Glomerular visceral epithelial cell (primary cell): ENCODE data around the gene VIT.

Experiments
- DNase-seq: peaks from one replicate; pipeline ENCODE4 v3.0.0-alpha.2; 2016; ENCODE audit errors: extremely low spot score

Gene VIT, protein sequence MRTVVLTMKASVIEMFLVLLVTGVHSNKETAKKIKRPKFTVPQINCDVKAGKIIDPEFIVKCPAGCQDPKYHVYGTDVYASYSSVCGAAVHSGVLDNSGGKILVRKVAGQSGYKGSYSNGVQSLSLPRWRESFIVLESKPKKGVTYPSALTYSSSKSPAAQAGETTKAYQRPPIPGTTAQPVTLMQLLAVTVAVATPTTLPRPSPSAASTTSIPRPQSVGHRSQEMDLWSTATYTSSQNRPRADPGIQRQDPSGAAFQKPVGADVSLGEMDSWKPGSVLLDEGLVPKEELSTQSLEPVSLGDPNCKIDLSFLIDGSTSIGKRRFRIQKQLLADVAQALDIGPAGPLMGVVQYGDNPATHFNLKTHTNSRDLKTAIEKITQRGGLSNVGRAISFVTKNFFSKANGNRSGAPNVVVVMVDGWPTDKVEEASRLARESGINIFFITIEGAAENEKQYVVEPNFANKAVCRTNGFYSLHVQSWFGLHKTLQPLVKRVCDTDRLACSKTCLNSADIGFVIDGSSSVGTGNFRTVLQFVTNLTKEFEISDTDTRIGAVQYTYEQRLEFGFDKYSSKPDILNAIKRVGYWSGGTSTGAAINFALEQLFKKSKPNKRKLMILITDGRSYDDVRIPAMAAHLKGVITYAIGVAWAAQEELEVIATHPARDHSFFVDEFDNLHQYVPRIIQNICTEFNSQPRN

DNA sequence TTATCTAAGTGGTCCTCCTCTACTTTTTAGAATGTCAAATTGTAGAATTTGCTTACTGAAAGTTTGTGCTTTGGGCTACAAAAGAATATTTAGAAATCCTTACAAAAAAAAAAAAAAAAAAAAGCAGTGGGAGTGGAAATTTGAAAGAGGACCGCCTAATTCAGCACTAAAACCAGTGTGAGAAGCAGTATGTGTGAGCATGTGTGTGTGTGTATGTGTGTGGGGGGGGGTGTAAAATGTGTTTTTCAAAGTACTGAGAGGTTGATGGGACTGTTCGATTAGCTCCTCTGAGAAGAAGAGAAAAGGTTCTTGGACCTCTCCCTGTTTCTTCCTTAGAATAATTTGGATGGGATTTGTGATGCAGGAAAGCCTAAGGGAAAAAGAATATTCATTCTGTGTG is at the start of gene VIT:
TSS of gene VIT (plus strand) at position 175 of the 400 bp plus-strand sequence. CDS start 19,664 bp downstream, outside the sequence.
- no peak for DNase-seq

DNA sequence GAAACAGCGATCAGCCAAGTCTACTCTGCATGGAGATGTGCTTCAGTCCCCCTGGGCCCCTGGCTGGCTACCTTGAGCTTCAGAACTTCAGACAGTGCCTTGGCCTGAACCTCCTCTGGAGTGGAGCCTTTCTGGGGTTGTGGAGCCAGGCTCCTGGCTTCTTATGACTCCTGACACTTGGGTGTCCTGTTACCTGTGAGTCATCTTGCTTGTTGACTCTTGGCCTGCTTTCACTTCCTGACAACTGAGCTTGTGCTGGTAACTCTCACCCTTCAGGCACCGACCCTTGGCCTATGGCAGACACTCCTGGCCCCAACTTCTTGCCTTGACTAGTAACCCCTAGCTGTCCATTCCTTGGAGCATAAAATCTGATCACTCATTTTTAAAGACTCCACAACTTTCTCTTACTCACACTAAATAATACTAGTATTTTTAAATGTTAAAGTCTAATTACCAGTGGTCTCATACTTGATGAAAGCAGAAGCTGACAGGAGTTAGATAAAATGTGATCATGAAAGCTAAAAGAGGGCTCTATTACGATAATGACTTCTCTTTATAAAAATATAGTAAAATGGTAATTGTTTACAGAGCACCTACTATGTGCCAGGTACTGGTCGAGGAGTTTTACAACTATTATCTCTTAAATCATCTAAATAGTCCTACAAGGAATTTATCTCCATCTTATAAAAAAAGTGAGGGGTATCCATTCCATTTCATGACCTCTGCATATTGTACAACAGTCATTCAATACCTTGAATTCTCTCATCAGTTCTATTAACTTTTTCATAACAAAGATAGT is 46.3 kb upstream of the VIT start:
- DNase-seq = peak; percentile 39

DNA sequence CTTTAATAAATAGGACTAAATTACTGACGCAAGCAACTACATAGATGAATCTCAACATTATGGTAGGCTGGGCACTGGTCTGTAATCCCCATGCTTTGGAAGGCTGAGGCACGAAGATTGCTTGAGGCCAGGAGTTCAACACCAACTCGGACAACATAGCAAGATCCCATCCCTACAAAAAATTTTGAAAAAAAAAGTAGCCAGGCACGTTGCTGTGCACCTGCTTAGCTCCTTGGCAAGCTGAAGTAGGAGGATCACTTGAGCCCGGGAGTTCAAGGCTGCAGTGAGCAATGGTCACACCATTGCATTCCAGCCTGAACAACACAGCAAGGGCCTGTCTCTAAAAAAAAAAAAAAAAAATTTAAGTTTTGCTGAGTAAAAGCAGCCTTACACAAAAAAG is 43.4 kb upstream of the VIT start:
- no peak for DNase-seq

DNA sequence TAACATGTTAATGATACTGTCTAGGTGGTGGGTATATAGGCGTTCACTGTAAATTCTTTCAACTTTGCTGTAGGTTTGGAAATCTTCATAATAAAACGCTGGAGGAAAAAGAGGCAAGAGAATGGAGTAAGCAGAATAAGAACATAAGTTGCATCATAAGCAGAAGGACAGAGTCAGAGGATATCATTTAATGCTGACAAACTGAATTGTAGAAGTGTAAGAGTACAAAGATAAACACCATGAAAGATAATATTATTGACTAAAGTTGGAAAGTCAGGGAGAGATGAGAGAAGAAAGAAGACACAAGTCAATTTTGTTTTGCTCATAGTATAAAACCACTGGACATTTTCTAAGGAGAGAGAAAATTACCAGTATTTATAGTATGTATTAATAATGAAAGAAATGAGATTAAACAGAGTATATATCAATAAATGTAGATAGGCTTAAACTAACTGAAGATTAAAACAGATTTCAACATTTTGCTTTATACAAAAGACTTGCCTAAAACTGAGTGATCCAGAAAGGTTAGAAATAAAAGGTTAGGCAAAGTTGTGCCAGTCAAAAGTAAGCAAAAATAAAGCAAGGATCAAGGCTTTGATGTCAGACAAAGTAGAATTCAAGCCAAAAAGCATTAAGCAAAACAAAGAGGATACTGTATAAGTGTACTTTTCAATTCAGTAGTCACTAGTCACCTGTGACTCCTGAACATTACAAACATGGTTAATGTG is 42.4 kb upstream of the VIT start:
- DNase-seq = no peak

DNA sequence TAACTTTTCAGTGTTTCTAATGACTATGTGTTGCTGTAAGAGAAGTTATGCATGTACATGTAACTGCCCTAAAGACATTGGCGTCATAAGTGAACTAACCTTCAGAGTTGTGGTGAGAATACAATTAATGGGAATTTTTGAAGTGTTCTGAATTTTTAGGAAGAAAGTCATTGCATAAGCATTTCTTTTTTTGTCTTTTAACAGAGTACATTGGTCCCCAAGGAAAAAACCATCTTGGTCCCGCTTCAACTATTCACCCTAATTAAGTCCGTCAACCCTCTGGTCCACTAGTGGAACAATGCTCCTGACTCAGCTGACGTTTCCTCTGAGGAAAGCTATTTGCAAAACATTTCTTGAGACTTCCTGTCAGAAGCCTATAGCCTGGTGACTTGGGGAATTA is 41.1 kb upstream of the VIT start:
- DNase-seq = no peak

DNA sequence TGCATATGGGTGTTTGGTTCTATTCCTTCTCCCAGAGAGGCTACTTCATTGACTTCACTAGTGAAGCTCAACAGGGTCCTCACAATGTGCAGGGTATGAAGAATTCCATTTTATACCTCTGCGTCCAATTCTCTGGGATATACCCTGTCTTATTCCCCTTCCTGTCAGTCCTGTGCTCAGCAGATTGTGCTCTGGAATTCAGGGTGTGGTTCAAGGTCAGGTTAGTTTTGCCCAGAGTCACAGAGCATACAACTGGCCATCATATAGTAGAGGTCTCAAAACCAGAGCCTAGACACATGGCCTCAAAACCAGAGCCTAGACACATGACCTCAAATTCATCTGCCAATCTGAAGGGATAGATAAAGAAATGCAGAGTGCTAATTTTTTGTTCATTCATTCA is 38.8 kb upstream of the VIT start:
- DNase-seq = no peak

DNA sequence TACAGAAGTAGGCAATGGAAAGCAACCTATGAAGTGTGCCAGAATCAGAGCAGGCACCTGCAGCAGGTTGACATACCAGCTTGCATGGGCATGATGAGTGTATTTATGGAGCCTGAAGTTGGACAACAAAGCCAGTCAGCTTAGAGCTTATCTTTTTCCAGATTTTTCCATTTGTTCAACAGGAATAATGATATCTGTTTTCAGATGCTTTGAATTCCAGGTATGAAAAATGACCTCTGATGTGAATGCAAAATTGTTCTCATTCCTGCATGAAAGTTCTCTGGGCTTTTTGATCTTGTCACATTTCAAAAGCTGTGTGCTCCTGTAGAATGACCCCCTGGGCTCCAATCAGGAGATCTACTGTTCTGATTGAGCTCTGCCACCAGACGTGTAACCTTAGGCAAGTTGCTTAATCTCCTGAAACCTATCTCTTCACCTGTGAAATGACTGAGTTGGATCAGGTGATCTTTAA is 38.2 kb upstream of the VIT start:
- no peak for DNase-seq

DNA sequence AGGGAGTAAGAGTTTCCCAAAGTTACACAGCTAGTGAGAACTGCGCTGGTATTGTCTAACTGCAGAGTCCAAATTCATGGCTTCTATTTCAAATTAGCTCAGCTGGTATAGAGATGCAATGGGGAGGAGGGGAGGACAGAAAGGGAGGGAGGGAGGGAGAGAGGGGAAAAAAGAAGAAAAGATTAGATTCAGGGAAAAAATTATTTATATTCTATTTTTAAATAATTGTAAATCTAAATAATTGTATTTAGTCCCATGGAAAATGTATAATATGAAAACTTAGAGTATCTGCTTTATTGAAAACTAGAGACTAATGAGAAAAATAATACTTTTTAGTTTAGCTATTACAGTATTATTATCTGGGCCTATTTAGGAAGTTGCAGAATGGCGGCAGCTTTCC is 37.3 kb upstream of the VIT start:
- DNase-seq = no peak

DNA sequence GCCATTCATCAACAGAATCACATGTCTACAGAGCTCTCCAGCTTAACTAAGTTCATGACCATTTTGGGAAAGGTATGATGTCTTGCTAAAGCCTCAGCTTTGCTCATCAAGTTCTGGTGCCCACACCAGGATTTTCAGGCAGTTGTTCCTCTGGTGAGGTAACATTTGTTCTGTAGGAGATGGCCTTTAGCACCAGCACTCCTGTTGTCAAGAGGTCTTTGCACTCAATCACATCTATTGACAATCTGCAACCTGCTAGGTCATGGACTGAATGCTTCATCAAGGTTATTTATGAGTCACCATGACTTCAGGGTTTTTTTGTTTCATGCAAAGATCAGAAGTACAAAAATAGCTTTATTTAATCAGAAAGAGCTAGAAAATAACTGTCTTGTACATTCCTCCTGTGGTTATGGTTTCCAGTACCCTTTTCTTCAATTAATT is 36.6 kb upstream of the VIT start:
- DNase-seq = no peak

DNA sequence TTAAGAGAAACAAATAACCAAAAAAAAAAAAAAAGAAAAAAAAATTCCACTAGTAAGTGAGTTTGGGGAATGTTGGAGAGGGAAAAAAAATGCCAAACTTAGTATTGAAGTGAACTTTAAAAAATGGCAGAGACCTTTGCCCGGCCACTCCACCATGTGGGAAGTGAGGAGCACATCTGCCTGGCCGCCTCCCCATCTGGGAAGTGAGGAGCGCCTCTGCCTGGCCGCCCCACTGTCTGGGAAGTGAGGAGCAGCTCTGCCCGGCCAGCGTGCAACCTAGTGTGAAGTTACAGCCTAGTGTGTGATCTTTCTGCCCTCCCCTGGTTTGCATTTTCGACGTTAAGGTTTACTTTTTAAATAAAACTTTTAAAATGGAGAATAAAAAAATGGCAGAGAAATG is 33.9 kb upstream of the VIT start:
- no peak for DNase-seq

DNA sequence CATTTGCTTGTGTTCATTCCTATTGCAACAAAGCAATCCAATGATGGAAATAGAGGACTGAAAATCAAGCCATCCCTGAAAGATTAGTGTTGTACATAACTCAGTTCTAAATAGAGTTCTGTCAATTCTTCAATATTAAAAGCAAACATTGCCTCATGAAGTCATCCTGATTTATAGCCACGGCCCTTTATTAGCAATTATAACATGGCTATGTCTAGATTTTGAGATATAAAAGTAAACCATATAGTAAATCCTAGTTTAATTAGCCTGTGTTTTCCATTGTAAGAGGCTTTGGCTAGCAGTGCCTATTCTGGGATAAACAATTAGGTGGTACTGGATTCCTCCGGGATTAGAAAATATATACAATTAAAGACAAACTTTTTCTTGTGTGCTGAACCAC is 33.2 kb upstream of the VIT start:
- DNase-seq = no peak

DNA sequence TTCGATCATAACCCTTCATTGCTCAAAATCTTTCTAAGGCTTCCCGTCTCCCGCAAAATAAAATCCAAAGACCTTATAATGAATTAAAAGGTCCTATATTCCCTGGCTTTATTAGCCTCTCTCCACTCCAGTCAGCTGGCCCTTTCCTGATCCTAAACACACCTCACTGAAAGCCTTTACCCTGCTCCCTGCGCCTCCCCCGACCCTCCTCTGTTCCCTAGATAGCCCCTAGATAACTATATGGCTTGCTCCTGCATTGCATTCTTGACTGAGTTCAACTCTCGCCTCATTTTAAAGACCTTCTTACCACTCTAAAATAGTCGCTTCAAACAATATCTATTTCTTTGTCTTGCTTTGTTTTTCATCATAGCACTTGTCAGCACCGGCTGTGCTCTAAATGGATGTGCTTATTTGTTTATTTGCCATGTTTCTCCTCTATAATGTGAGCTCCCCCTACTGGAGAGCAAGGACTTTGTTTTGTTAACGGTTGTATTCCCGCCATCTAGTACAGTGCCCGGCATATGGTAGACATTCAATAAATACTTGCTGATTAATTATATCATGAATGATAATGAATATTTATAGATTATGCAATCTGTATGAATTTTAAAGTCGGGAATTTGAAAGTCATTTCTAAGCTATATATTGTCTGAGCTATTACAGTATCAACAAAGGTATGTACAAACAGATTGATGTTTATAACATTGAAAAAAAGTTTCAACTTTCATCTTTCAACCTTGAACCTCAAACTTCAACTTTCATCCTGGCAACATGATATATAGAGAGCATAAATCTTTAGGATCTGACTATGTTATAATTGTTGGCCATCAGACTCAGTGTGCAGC is 32.4 kb upstream of the VIT start:
- DNase-seq = peak; percentile 62

DNA sequence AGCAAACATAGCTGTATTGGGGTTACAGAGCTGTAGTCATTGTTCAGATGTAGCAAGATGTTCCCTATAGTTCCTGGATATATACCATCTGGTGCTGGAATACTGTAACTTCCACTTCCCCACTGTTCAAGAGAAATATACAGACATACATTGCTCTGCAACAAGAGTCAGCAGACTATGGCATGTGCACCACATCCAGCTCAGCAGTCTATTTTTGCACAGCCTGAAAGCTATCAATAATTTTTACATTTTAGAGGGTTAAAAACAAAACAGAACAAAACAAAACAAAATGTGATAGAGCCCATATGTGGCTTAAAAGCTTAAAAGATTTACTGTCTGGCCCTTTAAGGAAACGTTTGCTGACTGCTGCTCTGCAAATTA is 31.8 kb upstream of the VIT start:
- DNase-seq = no peak

DNA sequence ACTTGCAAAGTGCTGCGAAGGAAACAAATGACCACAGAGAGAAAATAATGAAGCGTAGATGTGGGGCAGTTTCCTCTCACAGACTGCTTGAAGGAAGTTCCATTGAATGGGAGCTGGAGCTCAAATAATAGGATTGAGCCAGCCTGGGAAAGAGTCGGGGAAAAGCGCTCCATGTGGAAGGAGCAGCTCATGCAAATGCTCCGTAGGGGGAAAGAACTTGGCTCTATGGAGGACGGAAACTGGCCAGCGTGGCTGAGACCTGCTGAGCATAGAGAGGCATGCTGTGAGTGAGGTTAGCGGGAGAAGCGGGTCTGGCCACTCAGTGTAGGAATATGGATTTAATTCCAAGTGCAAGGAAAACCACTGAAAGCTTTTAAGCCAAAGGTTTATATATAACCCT is 28.6 kb upstream of the VIT start:
- no peak for DNase-seq

DNA sequence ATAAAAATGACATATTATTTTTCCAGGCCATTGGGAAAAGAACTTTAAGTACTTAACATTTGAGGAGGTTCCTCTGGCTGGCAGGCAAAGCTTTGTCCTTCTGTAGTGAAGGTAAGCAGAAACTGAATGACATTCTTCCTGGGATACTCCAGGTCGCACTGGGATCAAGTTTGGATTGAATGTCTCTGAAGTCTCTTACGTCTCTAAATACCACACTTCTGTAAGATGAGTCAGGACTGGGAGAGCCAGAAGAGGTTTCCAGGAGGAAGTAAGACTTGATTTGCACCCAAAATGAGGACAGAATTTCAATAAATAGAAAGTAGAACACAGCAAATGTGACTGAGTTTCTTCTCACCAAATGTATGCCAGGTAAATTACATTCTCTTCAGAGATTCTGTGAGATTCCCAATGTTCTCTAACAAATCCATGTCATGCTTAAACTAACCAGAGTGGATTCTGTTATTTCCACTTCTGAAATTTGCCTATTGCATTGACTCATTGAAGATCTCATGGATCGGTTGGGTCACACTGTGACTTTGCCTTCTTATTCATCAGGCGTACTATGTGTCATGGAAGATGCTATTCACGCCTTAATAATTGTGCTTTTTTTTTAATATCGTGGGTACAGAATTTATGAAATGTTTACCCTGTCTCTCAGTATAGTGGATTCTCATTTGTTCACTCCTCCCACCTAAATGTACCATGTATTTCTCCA is 25.5 kb upstream of the VIT start:
- no peak for DNase-seq

DNA sequence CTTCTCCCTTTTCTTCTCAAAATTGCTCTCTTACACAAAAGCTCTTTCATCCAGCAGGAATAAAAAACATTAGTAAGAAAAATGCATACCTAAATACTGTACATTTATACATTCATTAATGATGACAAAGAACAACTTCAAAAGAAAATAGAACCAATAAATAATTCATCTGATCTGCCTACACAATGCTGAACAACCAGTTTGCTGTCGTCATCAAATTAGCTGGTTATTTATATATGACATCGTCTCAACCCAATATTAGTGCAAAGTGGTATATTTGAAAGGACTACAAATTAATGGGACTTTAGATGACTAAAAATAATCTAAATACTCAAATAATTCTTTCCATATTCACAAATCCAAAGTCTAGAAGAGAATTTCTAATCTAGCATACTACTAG is 24.8 kb upstream of the VIT start:
- no peak for DNase-seq

DNA sequence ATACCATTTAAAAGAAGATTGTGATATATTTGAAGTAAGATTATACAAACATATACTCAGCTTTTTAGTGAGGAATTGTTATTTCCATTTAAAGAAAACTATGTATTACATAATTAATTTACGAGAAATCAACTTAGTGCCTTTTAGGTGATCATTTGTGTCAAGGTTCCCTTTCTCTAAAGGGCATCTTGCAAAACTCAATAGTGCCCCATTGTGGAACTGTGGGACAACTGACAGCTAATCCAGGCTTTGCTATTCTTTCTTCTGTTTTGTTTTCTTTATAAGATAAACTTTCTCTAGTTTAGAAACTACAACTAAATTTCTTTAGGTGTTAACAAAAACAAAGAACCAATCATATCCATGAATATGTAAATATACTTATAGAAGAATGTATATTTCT is 24.3 kb upstream of the VIT start:
- DNase-seq = peak; percentile 33

DNA sequence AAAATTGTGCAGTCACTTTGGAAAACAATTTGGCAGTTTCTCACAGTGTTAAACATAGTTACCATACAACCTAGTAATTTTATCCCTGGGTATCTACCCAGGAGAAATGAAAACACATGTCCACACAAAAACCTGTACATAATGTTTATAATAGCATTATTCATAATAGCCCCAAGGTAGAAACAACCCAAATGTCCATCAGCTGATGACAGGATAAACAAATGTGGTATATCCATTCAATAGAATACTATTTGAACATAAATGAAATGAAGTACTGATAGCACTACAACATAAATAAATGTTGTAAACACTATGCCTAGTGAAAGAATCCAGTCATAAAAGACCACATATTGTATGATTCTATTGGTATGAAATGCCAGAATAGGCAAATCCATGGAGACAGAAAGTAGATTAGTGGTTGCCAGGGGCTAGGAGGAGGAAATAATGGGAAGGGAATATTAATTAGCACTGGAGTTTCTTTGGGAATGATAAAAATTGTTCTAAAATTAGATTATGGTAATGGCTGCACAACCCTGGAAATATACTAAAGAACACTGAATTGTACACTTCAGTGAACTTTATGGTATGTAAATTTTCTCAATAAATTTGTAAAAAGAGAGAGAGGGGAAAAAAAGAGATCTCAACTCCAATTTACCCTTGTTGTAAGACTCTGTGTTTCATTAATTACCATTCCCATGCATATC is 20.8 kb upstream of the VIT start:
- no peak for DNase-seq

DNA sequence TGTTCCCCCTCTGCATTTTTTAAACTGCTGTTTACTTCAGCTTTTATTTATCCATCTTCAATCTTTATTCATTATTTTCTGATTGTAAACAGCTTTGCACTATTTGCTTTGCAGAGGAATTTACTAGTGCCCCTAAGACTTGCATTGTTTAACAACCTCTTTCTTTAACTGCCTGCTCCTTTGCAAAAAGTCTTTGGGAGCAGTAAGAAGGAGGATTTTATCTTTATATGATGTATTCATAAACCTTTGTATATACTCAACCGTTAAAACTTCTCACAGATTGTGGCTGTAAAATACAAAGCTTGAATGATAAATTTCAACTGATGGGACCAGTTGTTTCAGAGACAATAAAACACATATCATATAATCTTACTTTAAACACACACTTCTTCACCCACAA is 20.1 kb upstream of the VIT start:
- DNase-seq = no peak

DNA sequence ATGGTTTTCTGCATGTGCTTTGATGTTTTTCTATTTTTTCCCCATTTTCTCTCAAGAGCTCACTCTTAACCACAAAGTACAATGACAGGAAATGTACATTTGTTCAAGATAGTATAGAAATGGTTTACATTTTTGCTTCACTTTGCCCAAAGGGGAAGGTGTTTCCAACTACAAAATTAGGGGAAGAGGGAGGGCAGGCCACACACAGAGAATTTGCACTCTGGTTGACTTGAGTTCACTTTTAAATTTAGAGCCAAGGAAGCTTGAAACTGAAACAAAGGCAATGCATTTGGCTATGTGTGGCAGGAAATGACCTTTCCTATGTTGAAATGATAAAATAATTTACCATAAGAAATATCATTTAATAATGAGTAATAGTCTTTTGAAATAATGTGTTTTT is 19.1 kb upstream of the VIT start:
- DNase-seq = no peak
